A549 (cell line): ENCODE results near the gene AQP7. TPM values are rescaled to one million over a fixed set of nuclear protein-coding genes. Genes with fewer than 3 reads are reported as not detected.

Source experiments
- ATAC-seq, 2 experiments: fragments of 200-7000 bp in 1 of 2; fragments of >200 bp in 1 of 2; cut with Nextera tagmentation in 1 of 2; cut with Tn5 transposase in 1 of 2; 3 replicates each; pipeline versions ENCODE4 v1.8.0 to v1.9.1; 2018 to 2020; ENCODE audit warnings: mild to moderate bottlenecking in 1 of 2, moderate library complexity in 1 of 2
- CTCF ChIA-PET: fragments of 300-600 bp; sonication (Branson Sonifier 250); formaldehyde crosslinking; extraction: SDS; loops from one replicate; lab custom pipeline; 2021; ENCODE audit warnings: antibody characterized with exemption, inconsistent platforms; lab: Yijun Ruan, JAX
- POLR2A ChIA-PET: fragments of 350-600 bp; formaldehyde crosslinking; extraction: SDS; loops from one replicate; lab custom pipeline; 2021; ENCODE audit warnings: antibody characterized with exemption, inconsistent platforms; lab: Yijun Ruan, JAX
- DNase-seq, 2 experiments: peaks; one replicate each; pipeline versions ENCODE4 v3.0.0 to v3.0.0-alpha.2; 2011 to 2016; ENCODE audit warnings: low read depth in 1 of 2, low spot score in 1 of 2
- FAIRE-seq: peaks from 2 replicates; lab custom pipeline; 2011; peaks lifted over from hg19 to GRCh38; lab: Jason Lieb, UNC
- H3K27ac ChIP-seq, 2 experiments: fragments of >200 bp; sonication (Bioruptor Twin); formaldehyde crosslinking; 3 replicates each; pipeline ENCODE4 v1.5.1; 2016 to 2017
- H3K4me1 ChIP-seq: fragments of >200 bp; sonication (Bioruptor Twin); formaldehyde crosslinking; 3 replicates; pipeline ENCODE4 v1.6.1; 2016
- H3K4me2 ChIP-seq: fragments of >200 bp; sonication (Bioruptor Twin); formaldehyde crosslinking; 3 replicates; pipeline ENCODE4 v1.6.1; 2016
- H3K4me3 ChIP-seq: fragments of >200 bp; sonication (Bioruptor Twin); formaldehyde crosslinking; 3 replicates; pipeline ENCODE4 v1.5.1; 2016
- H3K9me3 ChIP-seq: fragments of >200 bp; sonication (Bioruptor Twin); formaldehyde crosslinking; 3 replicates; pipeline ENCODE4 v1.6.1; 2016
- BCL3 ChIP-seq: fragments of >200 bp; sonication (Bioruptor Twin); formaldehyde crosslinking; IDR thresholded peaks from 3 replicates; pipeline ENCODE4 v1.6.1; 2016
- CBX8 ChIP-seq: fragments of 200-600 bp; sonication (generic); IDR thresholded peaks from 2 replicates; pipeline ENCODE4 v1.6.1; 2016
- CTCF ChIP-seq: fragments of >200 bp; sonication (Bioruptor Twin); formaldehyde crosslinking; IDR thresholded peaks from 3 replicates; pipeline ENCODE4 v1.5.1; 2016
- EHF ChIP-seq: fragments of 250-450 bp; sonication (Bioruptor Pico); IDR thresholded peaks from 2 replicates; pipeline ENCODE4 v1.5.0; 2020; ENCODE audit warnings: mild to moderate bottlenecking
- EP300 ChIP-seq, 2 experiments: fragments of >200 bp; sonication (Bioruptor Twin); formaldehyde crosslinking; IDR thresholded peaks; 2 replicates in 1 of 2; 3 replicates in 1 of 2; pipeline ENCODE4 v1.6.1; 2016 to 2017
- FOSB ChIP-seq: fragments of 250-450 bp; sonication (Bioruptor Pico); IDR thresholded peaks from 2 replicates; pipeline ENCODE4 v1.5.0; 2020; ENCODE audit warnings: mild to moderate bottlenecking, moderate library complexity
- GATA3 ChIP-seq: IDR thresholded peaks from 2 replicates; pipeline ENCODE4 v1.6.1; 2012; ENCODE audit warnings: borderline replicate concordance
- HMGXB4 ChIP-seq: fragments of 250-450 bp; sonication (Bioruptor Pico); IDR thresholded peaks from 2 replicates; pipeline ENCODE4 v1.5.0; 2021; ENCODE audit warnings: mild to moderate bottlenecking, moderate library complexity, borderline replicate concordance
- KDM1A ChIP-seq: fragments of 200-600 bp; sonication (generic); IDR thresholded peaks from 2 replicates; pipeline ENCODE4 v1.6.1; 2016; ENCODE audit warnings: low read depth, mild to moderate bottlenecking
- MAFK ChIP-seq: fragments of 450-650 bp; IDR thresholded peaks from 2 replicates; pipeline ENCODE4 v1.6.1; 2014; ENCODE audit not compliant: partially characterized antibody
- MAZ ChIP-seq: fragments of 150-350 bp; IDR thresholded peaks from 2 replicates; pipeline ENCODE4 v1.6.1; 2014; ENCODE audit warnings: antibody characterized with exemption, low read depth, low read length, borderline replicate concordance
- MYC ChIP-seq: IDR thresholded peaks from 2 replicates; pipeline ENCODE4 v1.6.1; 2012; ENCODE audit warnings: mild to moderate bottlenecking, inconsistent platforms, low read length, improper control_type of control experiment, borderline replicate concordance
- NFE2L2 ChIP-seq: fragments of 150-350 bp; conservative IDR thresholded peaks from 2 replicates; pipeline ENCODE4 v1.6.1; 2014; ENCODE audit warnings: low read length
- NPAS2 ChIP-seq: fragments of 250-450 bp; sonication (Bioruptor Pico); IDR thresholded peaks from 2 replicates; pipeline ENCODE4 v1.8.0; 2022; ENCODE audit warnings: mild to moderate bottlenecking, moderate library complexity, borderline replicate concordance
- NR3C1 ChIP-seq: fragments of >200 bp; sonication (Bioruptor Twin); formaldehyde crosslinking; IDR thresholded peaks from 3 replicates; pipeline ENCODE4 v1.6.1; 2017
- PHF8 ChIP-seq: fragments of 200-600 bp; sonication (generic); IDR thresholded peaks from 2 replicates; pipeline ENCODE4 v1.6.1; 2016; ENCODE audit warnings: low read depth, mild to moderate bottlenecking, antibody characterized with exemption, moderate library complexity, borderline replicate concordance
- POLR2A ChIP-seq: IDR thresholded peaks from 2 replicates; pipeline ENCODE4 v1.6.1; 2012; ENCODE audit warnings: mild to moderate bottlenecking, low read length
- TP53 ChIP-seq: fragments of 250-450 bp; sonication (Bioruptor Pico); IDR thresholded peaks from 2 replicates; pipeline ENCODE4 v1.5.0; 2021; ENCODE audit warnings: mild to moderate bottlenecking, moderate library complexity
- ZFP36 ChIP-seq: fragments of 450-650 bp; IDR thresholded peaks from 2 replicates; pipeline ENCODE4 v1.6.1; 2014; ENCODE audit warnings: borderline replicate concordance; ENCODE audit not compliant: partially characterized antibody
- ZNF302 ChIP-seq: fragments of 250-450 bp; sonication (Bioruptor Pico); IDR thresholded peaks from 2 replicates; pipeline ENCODE4 v1.9.0; 2021; ENCODE audit warnings: inconsistent platforms, mild to moderate bottlenecking, moderate library complexity
- WGBS: methylation state at CpG from one replicate; pipeline ENCODE4 v1.1.6; 2017; ENCODE audit errors: missing lambda C conversion rate; 5-methylcytosine and 5-hydroxymethylcytosine counted together
- polyA plus RNA-seq, 4 experiments: library from polyadenylated mRNA; depleted of rRNA in 3 of 4; stranded (reverse); fragments of >200 nt; fragmentation: RNase III in 1 of 4; extraction: RNeasy Plus Mini Kit Qiagen cat#74134 plus additional on column Dnase treatment in 1 of 4; gene quantifications; 2 replicates in 3 of 4; 3 replicates in 1 of 4; pipeline ENCODE4 v1.2.3, GENCODE V29; 2011 to 2017

Gene AQP7
- polyA plus RNA-seq, 2 of the 4 experiments (the other 2 are of a cell fraction), result 0.61 to 1.1 TPM

- TF ChIP-seq MAZ (no peak), KDM1A (no peak), ZFP36 (no peak)
- TF ChIP-seq, all 56 proteins: peak for 0
Measured at GRCh38 chr9:33381231-33381791, 21.1 kb downstream of the AQP7 start (continued).

GRCh38 chr9:33380390-33381094, 21.8 kb downstream of the AQP7 start:
- TF ChIP-seq NPAS2 (CRISPR knock-in tag) (no peak), ZNF302 (CRISPR knock-in tag) (no peak), MAFK (no peak), GATA3 (no peak), FOSB (no peak), TP53 (no peak), PHF8 (no peak), CTCF (no peak), HMGXB4 (CRISPR knock-in tag) (no peak), NFE2L2 (no peak), CBX8 (no peak), EP300 (IDR thresholded peaks at IDR 0.05) (no peak), MYC (no peak), BCL3 (no peak)
- H3K9me3 ChIP-seq, result no peaks in the 10 kb centered on the region
- H3K4me3 ChIP-seq, result no peak overlapping the region
- peak in 1 of 2 experiments; percentile 27 for DNase-seq
- 0 out of 3 replicates have a peak, but pooled peaks cover 10% of the 10 kb centered on the region for H3K4me1 ChIP-seq
- no peak overlapping the region; a peak in 1 of 6 replicates for H3K27ac ChIP-seq
- H3K4me2 ChIP-seq, result no peak overlapping the region
- CTCF ChIA-PET, result interaction anchor here (0.8 to 10.5 kb wide), 7 partner anchors 8 to 94 kb away, joined by 3 to 147 read pairs (median 3); no protein-coding TSS in a partner anchor
- peak; percentile 63 to 65 for ATAC-seq
- POLR2A ChIA-PET, result interaction anchor here (0.6 kb wide), 1 partner anchor 91 kb away, joined by 3 read pairs; no protein-coding TSS in a partner anchor
- 96% methylated on average over 5 of the region's 5 CpGs for WGBS
- FAIRE-seq, result no peak

GRCh38 chr9:33379666-33380389, 22.5 kb downstream of the AQP7 start:
- 86% methylated on average over 12 of the region's 14 CpGs for WGBS
- ChIA-PET CTCF (interaction anchor here (0.8 to 10.5 kb wide), 9 partner anchors 12 to 498 kb away, joined by 3 to 147 read pairs (median 3); no protein-coding TSS in a partner anchor), POLR2A (no interaction called here)
- no peak for DNase-seq
- Histone ChIP-seq H3K4me2 (no peak overlapping the region), H3K4me3 (no peak overlapping the region), H3K27ac (no peak overlapping the region), H3K9me3 (no peaks in the 10 kb centered on the region), H3K4me1 (peaks cover 14% of the 10 kb centered on the region; the same call in 1 of the 3 replicates)
- FAIRE-seq, result no peak
- no peak for TF ChIP-seq EHF (CRISPR knock-in tag)
- TF ChIP-seq NR3C1, result no peak
- TF ChIP-seq POLR2A, result no peak
- ATAC-seq, result peak; percentile 23 to 35; a peak in 4 of 6 replicates
